Natural killer cell treated with Interleukin-12 subunit alpha and Interleukin-12 subunit beta and Interleukin-15 and Interleukin-18, amount 100 ng/mL, for 72 hours (primary cell): ENCODE data around the gene ADNP. TPM values are rescaled to one million over a fixed set of nuclear protein-coding genes. Genes with fewer than 3 reads are reported as not detected.
A peak's percentile ranks its signal among the peaks of the same experiment; 100 is the strongest.

Source experiments
- ATAC-seq, 2 donors: fragments of 150-1000 bp; cut with Tn5 transposase in 1 of 2; sonication (Bioruptor Pico), chemical (Tn5 transposase) in 1 of 2; 2 replicates each; pipeline ENCODE4 v1.10.0; 2021
- DNase-seq: peaks from one replicate; pipeline ENCODE4 v3.0.0; 2022; ENCODE audit warnings: low spot score
- H3K27ac Mint-ChIP-seq, 2 donors: 1 replicate in 1 of 2; 2 replicates in 1 of 2; pipeline ENCODE4 v1.8.0; 2022; ENCODE audit warnings: mixed read lengths in 2 of 2, mild to moderate bottlenecking in 1 of 2, moderate library complexity in 1 of 2
- H3K27me3 Mint-ChIP-seq, 2 donors: 1 replicate in 1 of 2; 2 replicates in 1 of 2; pipeline ENCODE4 v1.8.0; 2022; ENCODE audit warnings: mixed read lengths in 2 of 2
- H3K36me3 Mint-ChIP-seq: one replicate; pipeline ENCODE4 v1.8.0; 2022; ENCODE audit warnings: mixed read lengths
- H3K4me1 Mint-ChIP-seq, 2 donors: 1 replicate in 1 of 2; 2 replicates in 1 of 2; pipeline ENCODE4 v1.8.0; 2022; ENCODE audit warnings: low read depth in 2 of 2, mixed read lengths in 2 of 2, mild to moderate bottlenecking in 1 of 2
- H3K4me3 Mint-ChIP-seq: one replicate; pipeline ENCODE4 v1.8.0; 2022; ENCODE audit warnings: mixed read lengths
- H3K9me3 Mint-ChIP-seq: 2 replicates; pipeline ENCODE4 v1.8.0; 2022; ENCODE audit warnings: mixed read lengths
- total RNA-seq, 2 donors: library from RNA; stranded (reverse); gene quantifications; one replicate each; pipeline ENCODE4 v1.2.3, GENCODE V29; 2022

Gene ADNP
- total RNA-seq, 2 donors from 2014 or later, result 55.0 to 81.8 TPM

GRCh38 chr20:50928469-50928868 is 2.8 kb downstream of the ADNP start:
- DNase-seq, result no peak
- H3K27me3 Mint-ChIP-seq, result no peaks in the 10 kb centered on the region
- H3K27ac Mint-ChIP-seq, result peak overlapping the region; percentile 92 to 95
- no peak for ATAC-seq
- peaks cover 35 to 53% of the 10 kb centered on the region in 2 donors for H3K4me1 Mint-ChIP-seq
- peak overlapping the region; percentile 95 for H3K4me3 Mint-ChIP-seq
- H3K36me3 Mint-ChIP-seq, result peaks cover 22% of the 10 kb centered on the region
- no peaks in the 10 kb centered on the region for H3K9me3 Mint-ChIP-seq

DNA sequence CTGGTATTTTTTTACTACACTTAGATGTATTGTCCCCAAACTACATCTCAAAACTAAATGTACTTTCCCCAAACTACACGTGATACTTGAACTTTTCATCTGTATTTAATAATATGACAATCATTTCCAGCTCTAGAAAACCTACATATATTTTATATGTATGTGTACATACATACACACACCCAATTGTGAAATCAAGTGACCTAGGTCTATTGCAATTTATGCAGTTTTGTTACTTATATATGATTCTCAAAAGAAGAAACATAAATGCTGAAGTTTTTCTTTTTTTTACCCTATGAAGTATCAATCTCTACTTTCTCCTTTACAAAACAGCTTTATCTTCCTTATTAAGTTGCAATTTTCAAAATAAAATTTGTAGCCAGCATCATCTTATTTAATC is 4.7 kb downstream of the ADNP start:
- Mint-ChIP-seq H3K9me3 (no peaks in the 10 kb centered on the region), H3K27ac (peak overlapping the region in 1 of 2 donors; percentile 65), H3K4me3 (no peak overlapping the region), H3K27me3 (no peaks in the 10 kb centered on the region), H3K4me1 (peaks cover 39 to 59% of the 10 kb centered on the region in 2 donors), H3K36me3 (peaks cover 22% of the 10 kb centered on the region)
- DNase-seq (no peak), ATAC-seq (no peak)

GRCh38 chr20:50924261-50924920 is 6.8 kb downstream of the ADNP start:
- peaks cover 42 to 66% of the 10 kb centered on the region in 2 donors for H3K4me1 Mint-ChIP-seq
- no peak for ATAC-seq

DNA sequence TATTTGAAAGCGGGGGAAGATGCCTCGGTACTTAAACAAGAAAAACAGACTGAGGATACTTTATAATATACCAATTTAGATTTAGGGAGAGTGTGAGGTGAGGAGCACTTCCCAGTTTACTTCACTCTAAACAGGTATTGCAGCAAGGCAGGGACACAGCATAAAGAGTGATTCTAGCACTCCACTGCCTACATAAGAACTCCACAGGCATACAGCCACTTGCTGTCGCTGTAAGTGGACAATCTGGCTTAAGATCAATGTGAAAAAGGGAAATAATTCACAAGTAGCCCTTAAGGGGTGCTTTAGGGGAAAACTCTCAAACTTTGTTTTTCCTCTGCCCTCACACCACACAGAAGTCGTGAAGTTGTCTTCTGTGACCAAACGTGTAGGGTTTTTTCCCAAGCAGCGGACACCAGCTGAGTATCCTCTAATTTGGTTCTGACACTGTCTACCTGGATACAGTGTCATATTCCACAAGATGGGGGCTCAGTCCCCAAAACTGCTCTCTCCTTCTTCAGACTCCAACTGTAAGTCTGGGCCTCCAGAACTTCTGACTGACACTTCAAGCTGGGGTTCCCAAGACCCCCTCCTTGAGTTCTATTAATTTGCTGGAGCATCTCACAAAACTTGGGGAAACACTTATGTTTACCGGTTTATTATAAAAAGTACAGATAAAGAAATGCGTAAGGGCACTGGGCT is 9.3 kb downstream of the ADNP start:
- no peaks in the 10 kb centered on the region for H3K9me3 Mint-ChIP-seq
- peak overlapping the region; percentile 34 to 68 for H3K27ac Mint-ChIP-seq
- DNase-seq (no peak), ATAC-seq (no peak)
- H3K27me3 Mint-ChIP-seq, result no peaks in the 10 kb centered on the region
- no peak overlapping the region for H3K4me3 Mint-ChIP-seq
- peaks cover 44 to 60% of the 10 kb centered on the region in 2 donors for H3K4me1 Mint-ChIP-seq
- H3K36me3 Mint-ChIP-seq, result no peaks in the 10 kb centered on the region

More at GRCh38 chr20:50924261-50924920, 6.8 kb downstream of the ADNP start:
- Mint-ChIP-seq H3K27me3 (no peaks in the 10 kb centered on the region), H3K4me3 (no peak overlapping the region), H3K9me3 (no peaks in the 10 kb centered on the region), H3K36me3 (peaks cover 13% of the 10 kb centered on the region), H3K27ac (peak overlapping the region in 1 of 2 donors; percentile 23)
- no peak for DNase-seq

- Mint-ChIP-seq H3K27me3 (no peaks in the 10 kb centered on the region), H3K36me3 (no peaks in the 10 kb centered on the region), H3K9me3 (no peaks in the 10 kb centered on the region), H3K4me3 (no peak overlapping the region), H3K27ac (peak overlapping the region; percentile 34 to 68), H3K4me1 (peaks cover 51 to 69% of the 10 kb centered on the region in 2 donors)
- ATAC-seq, result peak in 1 of 2 donors; percentile 66
- DNase-seq, result no peak
Measured at GRCh38 chr20:50920997-50921396, 10.2 kb downstream of the ADNP start.

GRCh38 chr20:50919567-50919966 is 11.7 kb downstream of the ADNP start:
- DNase-seq (no peak), ATAC-seq (no peak)
- no peaks in the 10 kb centered on the region for H3K36me3 Mint-ChIP-seq
- peak overlapping the region in 1 of 2 donors; percentile 78 for H3K27ac Mint-ChIP-seq
- H3K9me3 Mint-ChIP-seq, result no peaks in the 10 kb centered on the region
- no peak overlapping the region for H3K4me3 Mint-ChIP-seq
- H3K27me3 Mint-ChIP-seq, result no peaks in the 10 kb centered on the region
- H3K4me1 Mint-ChIP-seq, result peaks cover 47 to 67% of the 10 kb centered on the region in 2 donors

DNA sequence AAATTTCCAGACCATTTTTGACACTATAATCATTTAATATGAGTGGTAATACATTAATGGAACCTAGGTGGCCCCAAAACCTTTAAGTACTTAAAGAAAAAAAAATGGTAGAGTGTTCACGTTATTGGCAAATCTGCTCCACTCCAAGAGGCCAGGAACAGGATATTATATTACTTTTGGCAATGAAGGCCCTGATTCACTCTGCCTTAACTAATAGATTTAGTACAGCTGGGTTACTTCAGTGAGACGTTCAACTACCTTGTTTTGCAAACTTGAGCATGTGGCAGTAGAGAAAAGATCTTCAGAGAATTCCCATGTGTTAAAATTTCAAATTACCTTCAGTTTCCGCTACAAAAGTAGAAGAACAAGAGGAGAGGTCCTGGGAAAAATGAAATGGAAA is 12.8 kb downstream of the ADNP start:
- ATAC-seq, result no peak
- Mint-ChIP-seq H3K27me3 (no peaks in the 10 kb centered on the region), H3K36me3 (no peaks in the 10 kb centered on the region), H3K4me3 (no peak overlapping the region), H3K9me3 (no peaks in the 10 kb centered on the region), H3K4me1 (peaks cover 57 to 78% of the 10 kb centered on the region in 2 donors), H3K27ac (no peak overlapping the region)
- DNase-seq, result no peak

DNA sequence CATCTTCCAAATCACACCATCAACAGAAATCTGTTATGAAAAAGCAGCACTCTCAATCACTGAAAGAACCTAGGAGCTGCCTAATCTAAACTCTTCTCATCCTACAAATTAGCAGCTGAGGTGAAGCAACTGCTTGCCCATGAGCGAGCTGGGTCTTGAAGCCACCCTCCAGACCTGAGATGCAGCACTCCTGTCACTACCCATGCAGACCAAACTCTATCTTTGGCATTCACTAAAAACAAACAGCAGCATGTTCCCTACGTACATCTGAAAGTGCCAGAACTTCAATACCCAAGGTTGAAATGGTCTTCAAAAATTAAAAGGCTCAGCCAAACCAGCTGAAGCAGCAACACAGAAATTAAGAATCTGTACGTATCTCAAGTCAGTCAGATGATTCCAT is 14.3 kb downstream of the ADNP start:
- H3K4me3 Mint-ChIP-seq, result no peak overlapping the region
- ATAC-seq (no peak), DNase-seq (no peak)
- no peaks in the 10 kb centered on the region for H3K27me3 Mint-ChIP-seq
- H3K27ac Mint-ChIP-seq, result peak overlapping the region; percentile 40 to 77
- peaks cover 57 to 76% of the 10 kb centered on the region in 2 donors for H3K4me1 Mint-ChIP-seq
- H3K36me3 Mint-ChIP-seq, result no peaks in the 10 kb centered on the region
- H3K9me3 Mint-ChIP-seq, result no peaks in the 10 kb centered on the region

GRCh38 chr20:50916257-50916656 is 15.0 kb downstream of the ADNP start:
- peaks cover 57 to 76% of the 10 kb centered on the region in 2 donors for H3K4me1 Mint-ChIP-seq
- no peaks in the 10 kb centered on the region for H3K9me3 Mint-ChIP-seq
- DNase-seq (no peak), ATAC-seq (no peak)
- no peaks in the 10 kb centered on the region for H3K27me3 Mint-ChIP-seq
- no peak overlapping the region for H3K4me3 Mint-ChIP-seq
- H3K27ac Mint-ChIP-seq, result peak overlapping the region; percentile 40 to 77
- no peaks in the 10 kb centered on the region for H3K36me3 Mint-ChIP-seq

DNA sequence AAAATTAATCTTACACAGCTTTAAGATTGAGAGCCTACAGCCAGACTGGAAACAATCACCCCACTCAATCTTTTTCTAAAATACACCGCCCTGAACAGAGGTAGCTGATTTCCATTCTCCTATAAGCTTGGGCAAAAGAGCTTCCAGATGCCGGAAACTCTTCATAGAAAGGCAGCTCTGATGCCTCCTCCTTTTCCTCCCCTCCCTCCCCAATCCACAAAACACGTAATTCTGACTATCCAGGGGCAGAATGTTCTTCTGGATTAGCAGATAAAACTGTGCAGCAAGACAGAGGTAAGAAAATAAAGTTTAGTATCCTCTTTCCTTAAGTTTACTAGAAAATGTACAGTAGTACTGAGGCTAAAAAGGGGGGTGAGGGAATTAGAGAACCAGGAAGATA is 15.8 kb downstream of the ADNP start:
- ATAC-seq (no peak), DNase-seq (no peak)
- no peak overlapping the region for H3K4me3 Mint-ChIP-seq
- H3K9me3 Mint-ChIP-seq, result no peaks in the 10 kb centered on the region
- peak overlapping the region; percentile 6 to 34 for H3K27ac Mint-ChIP-seq
- H3K4me1 Mint-ChIP-seq, result peaks cover 60 to 74% of the 10 kb centered on the region in 2 donors
- H3K36me3 Mint-ChIP-seq, result no peaks in the 10 kb centered on the region
- H3K27me3 Mint-ChIP-seq, result no peaks in the 10 kb centered on the region

GRCh38 chr20:50913690-50914375 is 17.4 kb downstream of the ADNP start:
- Mint-ChIP-seq H3K36me3 (no peaks in the 10 kb centered on the region), H3K4me3 (no peak overlapping the region), H3K27ac (peak overlapping the region; percentile 6 to 34), H3K27me3 (no peaks in the 10 kb centered on the region), H3K9me3 (no peaks in the 10 kb centered on the region), H3K4me1 (peaks cover 64 to 78% of the 10 kb centered on the region in 2 donors)
- ATAC-seq, result peak; percentile 83 to 95
- DNase-seq, result no peak

DNA sequence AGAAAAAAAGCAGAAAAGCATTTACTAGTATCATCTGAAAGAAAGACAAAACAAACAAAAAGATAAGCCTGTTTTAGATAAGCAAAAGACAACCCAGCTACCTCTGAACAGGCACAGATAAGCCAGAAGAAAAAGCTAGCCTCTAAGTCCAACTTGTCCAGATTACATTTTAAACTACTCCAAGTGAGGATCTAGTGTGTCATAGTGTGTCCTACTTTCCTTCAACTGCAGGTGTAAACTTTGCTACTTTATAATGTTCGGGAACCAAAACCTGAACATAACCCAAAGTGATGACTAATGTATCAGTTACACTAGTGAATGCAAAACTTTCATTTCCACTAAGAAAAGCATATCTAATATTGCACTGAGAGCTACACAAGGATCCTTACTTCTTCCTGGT is 19.5 kb downstream of the ADNP start:
- H3K4me1 Mint-ChIP-seq, result peaks cover 58 to 68% of the 10 kb centered on the region in 2 donors
- no peaks in the 10 kb centered on the region for H3K27me3 Mint-ChIP-seq
- ATAC-seq (no peak), DNase-seq (no peak)
- no peaks in the 10 kb centered on the region for H3K36me3 Mint-ChIP-seq
- peak overlapping the region; percentile 9 for H3K4me3 Mint-ChIP-seq
- no peaks in the 10 kb centered on the region for H3K9me3 Mint-ChIP-seq
- H3K27ac Mint-ChIP-seq, result peak overlapping the region; percentile 30 to 42

DNA sequence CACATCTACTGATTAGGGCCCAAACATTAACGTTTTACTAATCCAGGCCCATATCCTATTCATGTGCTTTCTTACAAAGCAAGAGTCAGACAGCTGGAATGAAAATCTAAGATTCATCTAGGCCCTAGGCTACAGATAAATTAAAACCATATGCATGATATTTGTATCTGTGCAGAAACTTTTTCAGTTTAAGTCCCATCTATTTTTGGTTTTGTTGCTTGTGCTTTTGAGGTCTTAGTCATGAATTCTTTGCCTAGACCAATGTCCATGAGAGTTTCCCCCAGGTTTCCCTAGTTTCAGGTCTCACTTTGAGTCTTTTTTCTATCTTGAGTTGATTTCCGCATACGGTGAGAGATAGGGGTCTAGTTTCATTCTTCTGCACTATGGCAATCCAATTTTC is 20.2 kb downstream of the ADNP start:
- Mint-ChIP-seq H3K4me1 (peaks cover 57 to 64% of the 10 kb centered on the region in 2 donors), H3K9me3 (no peaks in the 10 kb centered on the region), H3K36me3 (no peaks in the 10 kb centered on the region), H3K27me3 (no peaks in the 10 kb centered on the region), H3K27ac (peak overlapping the region; percentile 30 to 42), H3K4me3 (no peak overlapping the region)
- DNase-seq, result no peak
- no peak for ATAC-seq

- Mint-ChIP-seq H3K9me3 (no peaks in the 10 kb centered on the region), H3K36me3 (no peaks in the 10 kb centered on the region)
Measured at GRCh38 chr20:50909413-50909812, 21.8 kb downstream of the ADNP start.

More at GRCh38 chr20:50909413-50909812, 21.8 kb downstream of the ADNP start:
- peaks cover 53% of the 10 kb centered on the region in 2 donors for H3K4me1 Mint-ChIP-seq
- no peak for DNase-seq
- no peak overlapping the region for H3K4me3 Mint-ChIP-seq
- no peak for ATAC-seq
- H3K27ac Mint-ChIP-seq, result peak overlapping the region in 1 of 2 donors; percentile 10
- H3K27me3 Mint-ChIP-seq, result no peaks in the 10 kb centered on the region
